Measurements from ENCODE around the gene ICA1.

ICA1 gene

DNA sequence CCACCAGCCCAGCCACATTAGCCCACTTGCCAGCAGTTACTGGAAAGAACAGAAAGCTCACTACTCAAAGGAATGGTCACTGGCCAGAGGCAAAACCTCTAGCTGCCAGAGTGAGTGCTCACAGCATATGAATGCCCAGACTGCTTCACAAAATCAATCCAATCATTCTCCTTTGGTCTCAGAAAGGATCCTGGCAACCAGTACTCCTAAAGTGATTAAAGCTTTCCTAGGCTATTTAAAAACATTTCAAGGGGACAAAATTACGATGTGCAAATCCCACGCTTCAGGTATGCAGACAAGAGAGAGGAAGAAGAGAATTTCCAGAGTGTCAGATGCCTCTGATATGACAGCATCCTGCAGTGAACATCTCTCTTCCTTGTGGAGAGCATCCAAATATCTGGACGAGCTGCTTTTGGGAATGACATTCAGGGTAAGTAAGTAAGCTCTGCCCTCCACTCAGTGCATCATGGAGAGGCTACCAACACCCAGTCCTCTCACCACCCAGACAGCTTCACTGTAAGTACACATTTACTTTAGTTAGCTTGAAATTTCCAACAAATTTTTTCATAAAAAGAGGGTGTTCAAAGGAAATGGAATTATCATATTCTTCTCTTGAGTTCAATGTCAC is 25.1 kb downstream of the ICA1 start:
- no peaks in the 10 kb centered on the region for H3K4me1 ChIP-seq
- no peak overlapping the region for H3K4me3 ChIP-seq
- no peak overlapping the region for H3K9ac ChIP-seq
- H3K4me2 ChIP-seq: no peak overlapping the region
- no peaks in the 10 kb centered on the region for H3K9me3 ChIP-seq (replicated peaks in 1 of 11)
- no peaks in the 10 kb centered on the region for H3K27me3 ChIP-seq
- no peak for TF ChIP-seq Cebpa-rat (IDR thresholded peaks at IDR 0.05)
- peaks cover 0 to 8% (median 0%) of the 10 kb centered on the region in 11 experiments; a peak in 2 of 22 replicates for H3K36me3 ChIP-seq
- H4K20me1 ChIP-seq: no peaks in the 10 kb centered on the region; a peak in 1 of 22 replicates
- H3K27ac ChIP-seq: no peak overlapping the region

DNA sequence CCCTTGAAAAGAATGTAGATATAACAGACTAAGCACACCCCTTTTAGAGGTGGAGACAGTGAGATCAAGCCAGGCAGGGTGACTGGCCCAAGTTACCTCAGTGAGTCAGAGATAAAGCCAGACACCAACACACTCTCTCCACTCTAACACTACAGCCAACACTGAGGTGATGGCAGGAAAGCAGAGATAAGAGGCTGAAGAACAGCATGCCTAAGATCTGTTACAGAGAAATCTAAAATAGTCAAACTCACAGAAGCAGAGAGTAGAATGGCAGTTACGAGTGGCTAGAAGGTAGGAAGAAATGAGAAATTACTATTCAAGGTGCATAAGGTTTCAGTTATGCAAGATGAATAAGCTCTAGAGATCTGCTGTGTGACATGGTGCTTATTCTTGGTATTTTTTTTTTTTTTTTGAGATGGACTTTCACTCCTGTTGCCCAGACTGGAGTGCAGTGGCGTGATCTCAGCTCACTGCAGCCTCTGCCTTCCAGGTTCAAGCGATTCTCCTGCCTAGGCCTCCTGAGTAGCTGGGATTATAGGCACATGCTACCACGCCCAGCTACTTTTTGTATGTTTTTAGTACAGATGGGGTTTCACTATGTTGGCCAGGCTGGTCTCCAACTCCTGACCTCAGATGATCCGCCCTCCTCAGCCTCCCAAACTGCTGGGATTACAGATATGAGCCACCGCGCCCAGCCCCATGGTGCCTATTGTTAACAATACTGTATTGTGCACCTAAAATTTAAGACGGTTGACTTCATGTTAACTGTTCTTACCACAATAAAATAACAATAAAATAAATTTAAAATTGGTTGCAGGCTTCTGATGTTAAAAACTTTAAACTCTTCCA is 28.7 kb downstream of the ICA1 start:
- Histone ChIP-seq H3K36me3 (peaks cover 0 to 9% (median 0%) of the 10 kb centered on the region in 11 experiments; a peak in 1 of 22 replicates), H3K9ac (no peak overlapping the region), H3K4me2 (no peak overlapping the region), H3K4me1 (no peaks in the 10 kb centered on the region), H3K4me3 (no peak overlapping the region), H3K27ac (no peak overlapping the region), H3K27me3 (no peaks in the 10 kb centered on the region), H4K20me1 (no peaks in the 10 kb centered on the region), H3K9me3 (replicated peaks in 1 of 11) (no peaks in the 10 kb centered on the region)
- TF ChIP-seq Cebpa-rat (IDR thresholded peaks at IDR 0.05): no peak

DNA sequence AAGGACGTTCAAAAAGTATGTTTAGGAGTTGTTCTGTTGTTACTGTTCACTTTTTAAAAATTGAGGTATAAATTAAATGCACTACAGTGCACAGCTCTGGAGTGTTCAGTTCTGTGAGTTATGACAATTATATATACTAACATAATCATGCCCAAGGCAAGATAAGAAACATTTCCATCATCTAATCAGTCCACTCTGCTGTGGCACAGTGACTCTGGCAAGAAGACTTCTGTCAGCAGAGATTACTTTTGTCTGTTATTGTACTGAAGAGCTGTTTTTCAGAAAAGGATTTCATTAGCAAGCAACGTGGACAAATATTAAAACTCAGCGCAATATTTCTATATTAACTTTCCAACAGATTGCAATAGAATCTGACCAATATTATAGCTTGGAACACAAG is 32.0 kb downstream of the ICA1 start:
- no peaks in the 10 kb centered on the region for H3K4me1 ChIP-seq
- H3K9ac ChIP-seq: no peak overlapping the region
- H3K36me3 ChIP-seq: peaks cover 0 to 9% (median 0%) of the 10 kb centered on the region in 11 experiments; a peak in 1 of 22 replicates
- H4K20me1 ChIP-seq: no peaks in the 10 kb centered on the region
- H3K27me3 ChIP-seq: no peaks in the 10 kb centered on the region
- no peak for TF ChIP-seq Cebpa-rat (IDR thresholded peaks at IDR 0.05)
- no peaks in the 10 kb centered on the region for H3K9me3 ChIP-seq (replicated peaks in 1 of 11)
- no peak overlapping the region for H3K4me3 ChIP-seq
- H3K27ac ChIP-seq: no peak overlapping the region
- no peak overlapping the region for H3K4me2 ChIP-seq

DNA sequence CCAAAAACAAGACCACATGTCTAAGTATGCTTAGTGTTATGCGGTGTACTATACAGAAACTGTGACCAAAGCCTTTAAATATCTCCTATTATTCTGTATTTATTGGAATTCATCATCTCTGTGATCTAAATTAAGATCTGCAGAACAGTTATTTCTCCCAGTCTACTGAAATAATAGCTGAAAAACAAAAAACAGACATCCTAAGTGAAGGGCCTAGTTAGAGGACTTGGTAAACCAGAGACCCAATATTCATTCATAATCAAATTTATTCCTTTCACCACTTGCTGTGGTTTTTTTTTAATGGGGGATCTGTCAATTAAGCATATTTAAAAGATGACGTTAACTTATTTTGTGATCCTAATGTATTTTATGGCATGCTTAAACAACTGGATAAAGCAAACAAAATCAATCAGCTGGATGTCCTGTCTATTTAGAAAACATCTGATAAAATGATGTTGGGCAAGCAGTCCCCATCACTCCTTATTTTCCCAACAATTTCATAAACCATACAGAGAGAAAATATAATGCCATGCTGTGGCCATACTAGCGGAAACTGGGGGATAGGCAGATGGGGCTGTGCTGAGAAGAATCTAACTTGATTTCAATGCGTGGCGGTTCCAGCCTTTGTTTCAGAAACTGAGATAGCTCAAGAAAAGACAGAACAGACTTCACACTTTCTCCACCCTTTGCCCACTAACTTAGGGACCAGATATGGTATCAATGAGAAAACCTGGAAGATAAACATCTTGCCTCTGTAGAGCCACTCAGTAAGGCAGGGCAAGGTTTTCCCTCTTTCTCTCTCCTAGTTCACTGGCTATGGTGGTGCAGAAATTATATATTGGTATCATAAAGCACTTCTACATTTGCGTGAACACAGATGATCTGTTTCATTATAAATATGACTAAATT is 32.9 kb downstream of the ICA1 start:
- H4K20me1 ChIP-seq: no peaks in the 10 kb centered on the region
- TF ChIP-seq Cebpa-rat (IDR thresholded peaks at IDR 0.05): no peak
- H3K4me2 ChIP-seq: no peak overlapping the region
- H3K4me3 ChIP-seq: no peak overlapping the region
- no peaks in the 10 kb centered on the region for H3K27me3 ChIP-seq
- peaks cover 0 to 9% (median 0%) of the 10 kb centered on the region in 11 experiments; a peak in 1 of 22 replicates for H3K36me3 ChIP-seq
- no peaks in the 10 kb centered on the region for H3K4me1 ChIP-seq
- H3K27ac ChIP-seq: no peak overlapping the region
- H3K9me3 ChIP-seq (replicated peaks in 1 of 11): no peaks in the 10 kb centered on the region
- H3K9ac ChIP-seq: no peak overlapping the region

DNA sequence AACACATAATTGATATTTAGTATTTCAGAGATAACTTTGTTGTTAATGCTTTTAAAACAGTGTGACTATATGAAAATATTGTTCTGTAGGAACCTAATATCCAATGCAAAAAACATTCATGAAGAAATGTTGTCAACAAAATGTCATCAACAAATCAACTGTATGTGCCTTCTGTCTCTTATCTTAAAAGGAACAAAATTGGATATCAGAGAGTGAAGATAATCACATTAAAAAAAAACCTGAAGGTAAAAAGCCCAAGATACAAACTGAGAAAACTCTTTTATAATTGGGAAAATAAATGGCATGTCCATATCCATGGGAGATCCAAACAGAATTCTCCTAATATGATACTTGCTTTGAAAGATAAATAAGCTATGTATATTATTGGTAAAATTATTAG is 33.9 kb downstream of the ICA1 start:
- peaks cover 0 to 9% (median 0%) of the 10 kb centered on the region in 11 experiments; a peak in 1 of 22 replicates for H3K36me3 ChIP-seq
- H3K27ac ChIP-seq: no peak overlapping the region
- no peaks in the 10 kb centered on the region for H3K9me3 ChIP-seq (replicated peaks in 1 of 11)
- no peak overlapping the region for H3K4me2 ChIP-seq
- no peak overlapping the region for H3K4me3 ChIP-seq
- no peak for TF ChIP-seq Cebpa-rat (IDR thresholded peaks at IDR 0.05)
- H3K27me3 ChIP-seq: no peaks in the 10 kb centered on the region
- no peaks in the 10 kb centered on the region for H3K4me1 ChIP-seq
- no peaks in the 10 kb centered on the region for H4K20me1 ChIP-seq
- no peak overlapping the region for H3K9ac ChIP-seq

DNA sequence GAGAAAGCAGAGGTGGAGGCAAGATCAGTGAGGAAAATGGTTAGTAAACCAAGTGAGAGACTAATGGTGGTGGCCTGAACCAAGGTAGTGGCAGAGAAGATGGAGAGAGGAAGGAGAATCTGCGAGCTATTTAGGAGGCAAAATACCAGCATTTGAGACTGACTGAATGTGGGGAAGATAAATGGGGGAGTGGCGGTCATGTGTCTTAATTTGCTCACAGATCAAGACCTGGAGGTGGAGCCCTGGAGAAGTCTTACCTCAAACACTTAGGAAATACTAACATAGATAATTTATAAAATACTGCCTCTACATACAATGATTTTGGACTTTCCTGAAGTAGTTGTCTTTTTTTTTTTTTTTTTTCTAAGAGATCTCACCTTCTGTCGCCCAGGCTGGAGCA is 34.7 kb downstream of the ICA1 start:
- Histone ChIP-seq H3K9me3 (replicated peaks in 1 of 11) (no peaks in the 10 kb centered on the region), H3K4me1 (no peaks in the 10 kb centered on the region), H3K36me3 (peaks cover 0 to 5% (median 0%) of the 10 kb centered on the region in 11 experiments; a peak in 1 of 22 replicates), H4K20me1 (no peaks in the 10 kb centered on the region), H3K4me3 (no peak overlapping the region), H3K9ac (no peak overlapping the region), H3K27ac (no peak overlapping the region), H3K4me2 (no peak overlapping the region), H3K27me3 (no peaks in the 10 kb centered on the region)
- TF ChIP-seq Cebpa-rat (IDR thresholded peaks at IDR 0.05): no peak

DNA sequence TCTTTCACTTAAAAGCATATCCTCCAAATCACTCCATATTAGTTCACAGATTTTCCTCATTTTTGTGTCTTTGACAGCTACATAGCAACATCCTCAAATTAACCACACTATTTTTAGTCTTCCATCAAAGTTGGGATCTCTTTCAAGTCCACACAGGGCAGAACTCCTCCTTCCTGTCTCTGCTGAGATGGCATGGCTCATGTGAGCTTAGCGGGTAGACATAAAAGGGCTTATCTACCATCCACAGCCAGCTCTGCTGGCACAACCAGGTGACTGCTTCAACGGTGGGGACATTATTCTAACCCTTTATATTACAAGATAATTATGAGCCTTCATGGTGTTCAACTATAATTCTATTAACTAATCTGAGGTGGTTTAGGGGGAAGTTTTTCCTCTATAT is 35.5 kb downstream of the ICA1 start:
- peak overlapping the region in 2 of 11 experiments; percentile 5 to 32; a peak in 1 of 22 replicates for H3K4me2 ChIP-seq
- no peak overlapping the region for H3K4me3 ChIP-seq
- no peaks in the 10 kb centered on the region for H4K20me1 ChIP-seq
- H3K4me1 ChIP-seq: no peaks in the 10 kb centered on the region
- H3K9ac ChIP-seq: no peak overlapping the region
- TF ChIP-seq Cebpa-rat (IDR thresholded peaks at IDR 0.05): no peak
- H3K9me3 ChIP-seq (replicated peaks in 1 of 11): no peaks in the 10 kb centered on the region
- no peak overlapping the region for H3K27ac ChIP-seq
- H3K36me3 ChIP-seq: no peaks in the 10 kb centered on the region
- no peaks in the 10 kb centered on the region for H3K27me3 ChIP-seq

DNA sequence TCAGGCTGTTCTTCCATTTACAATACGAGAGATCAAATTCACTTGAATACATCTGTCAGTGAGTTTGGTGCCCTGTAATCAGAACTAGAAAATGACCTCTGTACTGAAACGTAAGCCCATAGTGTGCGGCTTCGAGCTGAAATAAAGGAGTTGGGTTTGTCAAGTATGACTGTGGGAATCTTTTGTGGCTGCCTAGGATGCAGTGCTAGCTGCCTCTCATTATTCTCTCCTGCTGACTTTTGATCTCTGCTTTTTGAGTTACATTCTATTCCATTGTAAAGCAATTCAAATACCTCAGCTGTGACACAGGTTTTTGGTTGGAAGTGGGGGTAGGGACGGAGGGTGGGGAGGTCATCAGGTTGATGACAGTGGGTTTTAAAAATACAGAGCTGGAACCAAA is 40.4 kb downstream of the ICA1 start:
- Histone ChIP-seq H3K36me3 (peaks cover 0 to 6% (median 0%) of the 10 kb centered on the region in 11 experiments; a peak in 2 of 22 replicates), H3K9ac (no peak overlapping the region), H4K20me1 (no peaks in the 10 kb centered on the region), H3K4me3 (no peak overlapping the region), H3K9me3 (replicated peaks in 1 of 11) (no peaks in the 10 kb centered on the region), H3K27ac (no peak overlapping the region), H3K4me1 (no peaks in the 10 kb centered on the region), H3K27me3 (no peaks in the 10 kb centered on the region), H3K4me2 (no peak overlapping the region)
- TF ChIP-seq Cebpa-rat (IDR thresholded peaks at IDR 0.05): no peak

DNA sequence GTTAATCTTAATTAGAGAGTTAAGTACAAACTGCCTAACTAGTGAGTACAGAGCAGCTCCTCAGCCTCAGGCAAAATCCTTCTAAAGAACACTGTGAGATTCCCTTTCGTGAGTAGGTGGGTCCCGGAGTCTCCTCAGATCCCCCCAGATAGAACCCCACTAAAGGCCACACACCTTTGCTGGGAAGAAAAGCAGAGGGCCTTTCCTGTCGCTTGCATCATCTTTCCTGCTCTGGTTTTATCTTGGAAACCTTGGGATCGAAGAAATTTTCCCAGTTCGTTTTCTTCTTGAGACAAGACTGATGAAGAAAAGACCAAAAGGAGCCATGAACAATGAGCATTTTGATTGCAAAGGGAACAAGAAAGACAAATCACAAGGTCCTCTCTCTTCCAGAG is 40.9 kb downstream of the ICA1 start:
- Histone ChIP-seq H3K27me3 (no peaks in the 10 kb centered on the region), H3K4me1 (no peaks in the 10 kb centered on the region), H3K27ac (no peak overlapping the region), H4K20me1 (no peaks in the 10 kb centered on the region), H3K36me3 (peaks cover 0 to 6% (median 0%) of the 10 kb centered on the region in 11 experiments; a peak in 2 of 22 replicates), H3K4me2 (no peak overlapping the region), H3K4me3 (no peak overlapping the region), H3K9me3 (replicated peaks in 1 of 11) (no peaks in the 10 kb centered on the region), H3K9ac (no peak overlapping the region)
- TF ChIP-seq Cebpa-rat (IDR thresholded peaks at IDR 0.05): no peak
